ENCODE measurements around the gene PPFIA1.

- TF ChIP-seq, protein P1, sequence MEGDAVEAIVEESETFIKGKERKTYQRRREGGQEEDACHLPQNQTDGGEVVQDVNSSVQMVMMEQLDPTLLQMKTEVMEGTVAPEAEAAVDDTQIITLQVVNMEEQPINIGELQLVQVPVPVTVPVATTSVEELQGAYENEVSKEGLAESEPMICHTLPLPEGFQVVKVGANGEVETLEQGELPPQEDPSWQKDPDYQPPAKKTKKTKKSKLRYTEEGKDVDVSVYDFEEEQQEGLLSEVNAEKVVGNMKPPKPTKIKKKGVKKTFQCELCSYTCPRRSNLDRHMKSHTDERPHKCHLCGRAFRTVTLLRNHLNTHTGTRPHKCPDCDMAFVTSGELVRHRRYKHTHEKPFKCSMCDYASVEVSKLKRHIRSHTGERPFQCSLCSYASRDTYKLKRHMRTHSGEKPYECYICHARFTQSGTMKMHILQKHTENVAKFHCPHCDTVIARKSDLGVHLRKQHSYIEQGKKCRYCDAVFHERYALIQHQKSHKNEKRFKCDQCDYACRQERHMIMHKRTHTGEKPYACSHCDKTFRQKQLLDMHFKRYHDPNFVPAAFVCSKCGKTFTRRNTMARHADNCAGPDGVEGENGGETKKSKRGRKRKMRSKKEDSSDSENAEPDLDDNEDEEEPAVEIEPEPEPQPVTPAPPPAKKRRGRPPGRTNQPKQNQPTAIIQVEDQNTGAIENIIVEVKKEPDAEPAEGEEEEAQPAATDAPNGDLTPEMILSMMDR (conservative IDR thresholded peaks at IDR 0.05): no peak
- TF ChIP-seq EZH2 (IDR thresholded peaks at IDR 0.05; ENCODE audit: low read depth): no peak
These were observed 81.6 kb downstream of the PPFIA1 start for GRCh38 chr11:70352100-70352499.
